Small intestine (tissue), 7 donors: Measurements from ENCODE around the gene TUT1. TPM values are rescaled to one million over a fixed set of nuclear protein-coding genes. Genes with fewer than 3 reads are reported as not detected.

Source experiments
- DNase-seq, 2 donors: peaks; one replicate each; pipeline versions ENCODE4 v3.0.0 to v3.0.0-alpha.2; 2013
- FAIRE-seq: peaks from 2 replicates; lab custom pipeline; 2012; peaks lifted over from hg19 to GRCh38; lab: Jason Lieb, UNC
- H3K27ac ChIP-seq, 3 donors: one replicate each; pipeline ENCODE4 v1.5.1; 2013; ENCODE audit warnings: low read length in 2 of 3, mild to moderate bottlenecking in 2 of 3, control low read depth in 1 of 3, inconsistent platforms in 1 of 3, low read depth in 1 of 3, moderate library complexity in 1 of 3
- H3K27me3 ChIP-seq, 3 donors: one replicate each; pipeline ENCODE4 v1.6.1; 2013; ENCODE audit warnings: low read length in 3 of 3, inconsistent platforms in 1 of 3; ENCODE audit not compliant: control insufficient read depth in 3 of 3, insufficient read depth in 3 of 3
- H3K36me3 ChIP-seq, 3 donors: one replicate each; pipeline ENCODE4 v1.6.1; 2013; ENCODE audit warnings: low read length in 3 of 3, inconsistent platforms in 1 of 3, low read depth in 1 of 3, mild to moderate bottlenecking in 1 of 3, moderate library complexity in 1 of 3; ENCODE audit not compliant: control insufficient read depth in 3 of 3, insufficient read depth in 2 of 3
- H3K4me1 ChIP-seq, 3 donors: one replicate each; pipeline ENCODE4 v1.6.1; 2013; ENCODE audit warnings: low read length in 2 of 3, inconsistent platforms in 1 of 3, low read depth in 1 of 3, mild to moderate bottlenecking in 1 of 3, moderate library complexity in 1 of 3; ENCODE audit not compliant: control insufficient read depth in 3 of 3, insufficient read depth in 2 of 3
- H3K4me3 ChIP-seq, 3 donors: one replicate each; pipeline ENCODE4 v1.5.1; 2013; ENCODE audit warnings: low read length in 3 of 3, control low read depth in 1 of 3, inconsistent platforms in 1 of 3, low read depth in 1 of 3, mild to moderate bottlenecking in 1 of 3, moderate library complexity in 1 of 3
- H3K9me3 ChIP-seq, 2 donors: one replicate each; pipeline ENCODE4 v1.6.1; 2013; ENCODE audit warnings: low read depth in 1 of 2, low read length in 1 of 2; ENCODE audit not compliant: control insufficient read depth in 2 of 2, insufficient read depth in 1 of 2
- WGBS, 3 donors: extraction: QIAGEN DNeasy Blood & Tissue Kit; methylation state at CpG; one replicate each; pipeline ENCODE4 v1.1.7; 2013; 5-methylcytosine and 5-hydroxymethylcytosine counted together
- polyA plus RNA-seq, 4 donors: library from polyadenylated mRNA; stranded (reverse) in 3 of 4; unstranded in 1 of 4; fragments of 200-250 nt in 3 of 4; fragments of 120-200 nt in 1 of 4; gene quantifications; one replicate each; pipeline versions ENCODE4 v1.2.1 to v1.2.3, GENCODE V29; 2013
- donor health status: healthy with polysubstance abuse.
- donor health status: control.
- donor health status: control.
- donor health status: Bipolar disorder and iron deficiency.
- donor health status: healthy.

TUT1 gene
- polyA plus RNA-seq, 4 donors = 7.8 to 20.1 (median 16.6) TPM

GRCh38 chr11:62610403-62610802 is 19.1 kb upstream of the TUT1 start:
- Histone ChIP-seq H3K4me3 (no peak overlapping the region), H3K27ac (no peak overlapping the region), H3K4me1 (peaks cover 0 to 35% (median 8%) of the 10 kb centered on the region in 3 donors), H3K36me3 (peaks cover 1 to 60% (median 5%) of the 10 kb centered on the region in 3 donors), H3K9me3 (no peaks in the 10 kb centered on the region), H3K27me3 (no peaks in the 10 kb centered on the region)
- FAIRE-seq (no peak), DNase-seq (no peak)
- WGBS, 3 donors = 89 to 92% (median 90%) methylated on average over 6 of the region's 6 CpGs

GRCh38 chr11:62608776-62609175 is 17.5 kb upstream of the TUT1 start:
- H3K4me1 ChIP-seq = peaks cover 0 to 21% (median 8%) of the 10 kb centered on the region in 3 donors
- FAIRE-seq (no peak), DNase-seq (no peak)
- 91 to 97% (median 95%) methylated on average over 12 of the region's 12 CpGs for WGBS, 3 donors
- no peaks in the 10 kb centered on the region for H3K27me3 ChIP-seq
- H3K9me3 ChIP-seq = no peaks in the 10 kb centered on the region
- H3K4me3 ChIP-seq = no peak overlapping the region
- H3K36me3 ChIP-seq = peaks cover 1 to 63% (median 5%) of the 10 kb centered on the region in 3 donors
- no peak overlapping the region for H3K27ac ChIP-seq

- Histone ChIP-seq H3K27me3 (peaks cover 0 to 6% (median 0%) of the 10 kb centered on the region in 3 donors), H3K9me3 (no peaks in the 10 kb centered on the region), H3K4me3 (no peak overlapping the region), H3K27ac (no peak overlapping the region), H3K36me3 (peaks cover 1 to 67% (median 5%) of the 10 kb centered on the region in 3 donors), H3K4me1 (peaks cover 0 to 13% (median 6%) of the 10 kb centered on the region in 3 donors)
- WGBS, 3 donors = 76 to 87% (median 83%) methylated on average over 4 of the region's 4 CpGs
- no peak for DNase-seq
- no peak for FAIRE-seq
Observed at GRCh38 chr11:62607714-62608113, 16.4 kb upstream of the TUT1 start.

- Histone ChIP-seq H3K9me3 (no peaks in the 10 kb centered on the region), H3K36me3 (peaks cover 1 to 65% (median 5%) of the 10 kb centered on the region in 3 donors), H3K27me3 (peaks cover 0 to 8% (median 0%) of the 10 kb centered on the region in 3 donors), H3K4me1 (peaks cover 0 to 11% (median under 1%) of the 10 kb centered on the region in 3 donors), H3K4me3 (no peak overlapping the region), H3K27ac (no peak overlapping the region)
- FAIRE-seq = no peak
- 97 to 99% (median 97%) methylated on average over 14 to 15 of the region's 15 CpGs for WGBS, 3 donors
- DNase-seq = no peak
Observed at GRCh38 chr11:62605902-62606301, 14.6 kb upstream of the TUT1 start.

GRCh38 chr11:62605467-62605866 is 14.1 kb upstream of the TUT1 start:
- peaks cover 0 to 12% (median 0%) of the 10 kb centered on the region in 3 donors for H3K4me1 ChIP-seq
- H3K27me3 ChIP-seq = peaks cover 0 to 8% (median 0%) of the 10 kb centered on the region in 3 donors
- 86 to 97% (median 92%) methylated on average over 5 to 6 of the region's 6 CpGs for WGBS, 3 donors
- no peak overlapping the region for H3K4me3 ChIP-seq
- H3K36me3 ChIP-seq = peaks cover 1 to 61% (median 5%) of the 10 kb centered on the region in 3 donors
- FAIRE-seq (no peak), DNase-seq (no peak)
- H3K27ac ChIP-seq = no peak overlapping the region
- H3K9me3 ChIP-seq = no peaks in the 10 kb centered on the region

- peaks cover 1 to 55% (median 5%) of the 10 kb centered on the region in 3 donors for H3K36me3 ChIP-seq
- H3K4me3 ChIP-seq = no peak overlapping the region
- WGBS, 3 donors = 79 to 82% (median 80%) methylated on average over 13 of the region's 13 CpGs
- H3K9me3 ChIP-seq = no peaks in the 10 kb centered on the region
- FAIRE-seq (no peak), DNase-seq (peak in 1 of 2 donors; percentile 35)
- no peak overlapping the region for H3K27ac ChIP-seq
- H3K4me1 ChIP-seq = peaks cover 5 to 21% (median 5%) of the 10 kb centered on the region in 3 donors
- H3K27me3 ChIP-seq = peaks cover 0 to 8% (median 0%) of the 10 kb centered on the region in 3 donors
Observed at GRCh38 chr11:62604460-62605120, 13.3 kb upstream of the TUT1 start.

- Histone ChIP-seq H3K4me3 (no peak overlapping the region), H3K4me1 (peaks cover 6 to 28% (median 6%) of the 10 kb centered on the region in 3 donors), H3K9me3 (no peaks in the 10 kb centered on the region), H3K27ac (no peak overlapping the region), H3K27me3 (peaks cover 0 to 8% (median 0%) of the 10 kb centered on the region in 3 donors), H3K36me3 (peaks cover 1 to 52% (median 5%) of the 10 kb centered on the region in 3 donors)
- 89 to 94% (median 94%) methylated on average over 8 of the region's 8 CpGs for WGBS, 3 donors
- FAIRE-seq = no peak
- DNase-seq = no peak
Observed at GRCh38 chr11:62603776-62604299, 12.5 kb upstream of the TUT1 start.

- H3K4me1 ChIP-seq = peaks cover 6 to 28% (median 6%) of the 10 kb centered on the region in 3 donors
- H3K4me3 ChIP-seq = peak overlapping the region in 2 of 3 donors; percentile 56 to 93
- no peak overlapping the region for H3K27ac ChIP-seq
- no peaks in the 10 kb centered on the region for H3K9me3 ChIP-seq
- H3K27me3 ChIP-seq = peaks cover 0 to 8% (median 0%) of the 10 kb centered on the region in 3 donors
- DNase-seq = no peak
- H3K36me3 ChIP-seq = peaks cover 4 to 50% (median 5%) of the 10 kb centered on the region in 3 donors
- FAIRE-seq = no peak
- WGBS, 3 donors = 46 to 61% (median 58%) methylated on average over 13 of the region's 13 CpGs
Observed at GRCh38 chr11:62603072-62603408, 11.7 kb upstream of the TUT1 start.
